Left lobe of liver (tissue), 1 donor: Measurements from ENCODE around the gene PRMT9. TPM values are rescaled to one million over a fixed set of nuclear protein-coding genes. Genes with fewer than 3 reads are reported as not detected.

Experiments used
- total RNA-seq: library from RNA; stranded (reverse); gene quantifications from one replicate; pipeline ENCODE4 v1.2.1, GENCODE V29; 2021
- donor health status: DM: no; HTN: yes; CAD: no.

The PRMT9 gene
- total RNA-seq, 1 donor from 2014 or later = 4.6 TPM

Other genes starting within 250 kb of the PRMT9 start
- 2.0 TPM for gene EDNRA, start 203.1 kb downstream of the PRMT9 start, total RNA-seq
- gene TMEM184C, start 66.8 kb downstream of the PRMT9 start, total RNA-seq = 22.0 TPM
- gene ARHGAP10, start 47.9 kb upstream of the PRMT9 start, total RNA-seq = 8.0 TPM